ENCODE measurements around the gene ZSWIM5. TPM values are rescaled to one million over a fixed set of nuclear protein-coding genes. Genes with fewer than 3 reads are reported as not detected.
A peak's percentile ranks its signal among the peaks of the same experiment; 100 is the strongest.

Gene ZSWIM5
- total and polyA plus RNA-seq, 2 experiments from 2014 or later = 2.0 to 4.0 TPM

GRCh38 chr1:45038240-45038639 lies 168.2 kb downstream of the ZSWIM5 start:
- DNase-seq (ENCODE audit: low spot score) = no peak
- Histone ChIP-seq H3K36me3 (replicated peaks; ENCODE audit: insufficient read depth, low read depth) (no peaks in the 10 kb centered on the region), H3K4me2 (peak overlapping the region; percentile 6), H3K4me3 (no peak overlapping the region), H3K79me2 (no peaks in the 10 kb centered on the region), H3K27me3 (no peaks in the 10 kb centered on the region), H3K27ac (no peak overlapping the region), H3K9me3 (ENCODE audit: low read depth) (no peaks in the 10 kb centered on the region), H4K20me1 (ENCODE audit: insufficient read depth, poor library complexity, severe bottlenecking) (no peaks in the 10 kb centered on the region), H3K9me2 (replicated peaks; ENCODE audit: insufficient read depth) (no peaks in the 10 kb centered on the region), H3K4me1 (ENCODE audit: insufficient read depth) (peaks cover 4% of the 10 kb centered on the region), H2AFZ (no peak overlapping the region)
- TF ChIP-seq CTCF (IDR thresholded peaks at IDR 0.05; ENCODE audit: poor library complexity) = no peak
- TF ChIP-seq EZH2 (IDR thresholded peaks at IDR 0.05; ENCODE audit: borderline replicate concordance) = no peak
- no peak for TF ChIP-seq EZH2phosphoT487 (IDR thresholded peaks at IDR 0.05; ENCODE audit: low read depth, severe bottlenecking, unreplicated experiment)
- 85% methylated on average over 2 of the region's 2 CpGs for WGBS (ENCODE audit: low lambda C conversion rate, missing lambda C conversion rate)

GRCh38 chr1:45037456-45037855 lies 168.9 kb downstream of the ZSWIM5 start:
- no peaks in the 10 kb centered on the region for H3K79me2 ChIP-seq
- H3K4me2 ChIP-seq = peak overlapping the region; percentile 6
- H3K36me3 ChIP-seq (replicated peaks; ENCODE audit: insufficient read depth, low read depth) = no peaks in the 10 kb centered on the region
- no peaks in the 10 kb centered on the region for H3K9me3 ChIP-seq (ENCODE audit: low read depth)
- no peaks in the 10 kb centered on the region for H3K27me3 ChIP-seq
- H4K20me1 ChIP-seq (ENCODE audit: insufficient read depth, poor library complexity, severe bottlenecking) = no peaks in the 10 kb centered on the region
- H3K4me3 ChIP-seq = no peak overlapping the region
- DNase-seq (ENCODE audit: low spot score) = peak; percentile 44
- H3K27ac ChIP-seq = no peak overlapping the region
- H3K4me1 ChIP-seq (ENCODE audit: insufficient read depth) = peaks cover 4% of the 10 kb centered on the region
- H3K9me2 ChIP-seq (replicated peaks; ENCODE audit: insufficient read depth) = no peaks in the 10 kb centered on the region
- no peak overlapping the region for H2AFZ ChIP-seq
- TF ChIP-seq EZH2phosphoT487 (IDR thresholded peaks at IDR 0.05; ENCODE audit: low read depth, severe bottlenecking, unreplicated experiment) (no peak), CTCF (IDR thresholded peaks at IDR 0.05; ENCODE audit: poor library complexity) (no peak), EZH2 (IDR thresholded peaks at IDR 0.05; ENCODE audit: borderline replicate concordance) (no peak)

GRCh38 chr1:45035631-45036301 lies 170.6 kb downstream of the ZSWIM5 start:
- WGBS (ENCODE audit: low lambda C conversion rate, missing lambda C conversion rate) = 74% methylated on average over 7 of the region's 7 CpGs
- Histone ChIP-seq H3K27me3 (no peaks in the 10 kb centered on the region), H3K9me3 (ENCODE audit: low read depth) (no peaks in the 10 kb centered on the region), H3K4me2 (no peak overlapping the region), H4K20me1 (ENCODE audit: insufficient read depth, poor library complexity, severe bottlenecking) (no peaks in the 10 kb centered on the region), H3K9me2 (replicated peaks; ENCODE audit: insufficient read depth) (no peaks in the 10 kb centered on the region), H2AFZ (no peak overlapping the region), H3K4me1 (ENCODE audit: insufficient read depth) (peaks cover 4% of the 10 kb centered on the region), H3K36me3 (replicated peaks; ENCODE audit: insufficient read depth, low read depth) (no peaks in the 10 kb centered on the region), H3K79me2 (no peaks in the 10 kb centered on the region), H3K27ac (no peak overlapping the region), H3K4me3 (no peak overlapping the region)
- no peak for TF ChIP-seq EZH2phosphoT487 (IDR thresholded peaks at IDR 0.05; ENCODE audit: low read depth, severe bottlenecking, unreplicated experiment)
- TF ChIP-seq EZH2 (IDR thresholded peaks at IDR 0.05; ENCODE audit: borderline replicate concordance) = no peak
- TF ChIP-seq CTCF (IDR thresholded peaks at IDR 0.05; ENCODE audit: poor library complexity) = no peak
- no peak for DNase-seq (ENCODE audit: low spot score)

Measured in hepatocyte (in vitro differentiated cells).